HCT116 (cell line): ENCODE measurements around the gene A2M. TPM values are rescaled to one million over a fixed set of nuclear protein-coding genes. Genes with fewer than 3 reads are reported as not detected.

Source experiments
- ATAC-seq: fragments of 200-7000 bp; cut with Tn5 transposase; 2 replicates; pipeline ENCODE4 v1.9.1; 2020; ENCODE audit warnings: mild to moderate bottlenecking, moderate library complexity
- BruUV-seq: library from RNA; stranded (reverse); fragments of 400-500 nt; replicated peaks from 2 replicates; lab custom pipeline; 2021; lab: Mats Ljungman, UMichigan
- CTCF ChIA-PET: fragments of 300-600 bp; sonication (Branson Sonifier 250); formaldehyde crosslinking; loops from one replicate; lab custom pipeline; 2021; ENCODE audit warnings: antibody characterized with exemption; lab: Charles Lee
- POLR2A ChIA-PET: fragments of 300-600, 350-600 bp; sonication (Branson Sonifier 250); formaldehyde crosslinking; loops from one replicate; lab custom pipeline; 2021; ENCODE audit warnings: antibody characterized with exemption; lab: Charles Lee
- RAD21 ChIA-PET, 2 experiments: fragments of 300-600 bp; sonication (Branson Sonifier 250); formaldehyde crosslinking; loops; one replicate each; lab custom pipeline; 2023; ENCODE audit warnings: low total read pairs in 2 of 2; ENCODE audit not compliant: uncharacterized antibody in 2 of 2, unreplicated experiment in 2 of 2, low non-redundant PET in 1 of 2; lab: Charles Lee
- DNase-seq: peaks from one replicate; pipeline ENCODE4 v3.0.0-alpha.2; 2010; ENCODE audit warnings: low read depth, low spot score
- H2AFZ ChIP-seq: fragments of 200-600 bp; shearing (Covaris generic), sonication (generic); 2 replicates; pipeline ENCODE4 v1.6.1; 2017; ENCODE audit warnings: low read depth, mixed run types, mixed read lengths, antibody characterized with exemption, low read length; ENCODE audit not compliant: poor library complexity, severe bottlenecking
- H3K27ac ChIP-seq: 2 replicates; pipeline ENCODE4 v1.5.1; 2012; ENCODE audit warnings: low read depth, low read length
- H3K27me3 ChIP-seq: fragments of 200-600 bp; sonication (generic); 2 replicates; pipeline ENCODE4 v1.6.1; 2016; ENCODE audit warnings: mixed run types, low read length, mixed read lengths; ENCODE audit not compliant: insufficient read depth
- H3K36me3 ChIP-seq, 2 experiments: fragments of 200-500 bp in 1 of 2; fragments of 200-600 bp in 1 of 2; sonication (Bioruptor generic) in 1 of 2; sonication (generic) in 1 of 2; 2 replicates each; pipeline versions ENCODE4 v1.5.1 to v1.6.1; 2014 to 2016; ENCODE audit warnings: low read length in 2 of 2, inconsistent platforms in 1 of 2, mixed read lengths in 1 of 2, mixed run types in 1 of 2; ENCODE audit not compliant: insufficient read depth in 2 of 2, control insufficient read depth in 1 of 2
- H3K4me1 ChIP-seq, 2 experiments: fragments of 200-600 bp in 1 of 2; sonication (generic) in 1 of 2; 2 replicates each; pipeline versions ENCODE4 v1.5.1 to v1.6.1; 2012 to 2017; ENCODE audit warnings: low read length in 2 of 2, inconsistent platforms in 1 of 2, mild to moderate bottlenecking in 1 of 2, mixed read lengths in 1 of 2, mixed run types in 1 of 2, moderate library complexity in 1 of 2; ENCODE audit not compliant: insufficient read depth in 2 of 2, control insufficient read depth in 1 of 2
- H3K4me2 ChIP-seq: fragments of 200-600 bp; sonication (generic); 2 replicates; pipeline ENCODE4 v1.6.1; 2017; ENCODE audit warnings: mixed run types, low read length, mixed read lengths
- H3K4me3 ChIP-seq, 2 experiments: fragments of 200-600 bp in 1 of 2; sonication (generic) in 1 of 2; replicated peaks in 1 of 2; 2 replicates each; pipeline ENCODE4 v1.5.1; 2011 to 2016; ENCODE audit warnings: low read length in 2 of 2, control low read depth in 1 of 2, low read depth in 1 of 2, mild to moderate bottlenecking in 1 of 2, mixed read lengths in 1 of 2, mixed run types in 1 of 2
- H3K79me2 ChIP-seq: fragments of 200-600 bp; sonication (generic); 2 replicates; pipeline ENCODE4 v1.6.1; 2017; ENCODE audit warnings: mild to moderate bottlenecking, mixed run types, low read length, moderate library complexity, mixed read lengths; ENCODE audit not compliant: insufficient read depth
- H3K9ac ChIP-seq: fragments of 200-600 bp; sonication (generic); 2 replicates; pipeline ENCODE4 v1.6.1; 2016; ENCODE audit warnings: low read length, mixed read lengths
- H3K9me2 ChIP-seq: fragments of 200-600 bp; sonication (generic), shearing (Covaris generic); 2 replicates; pipeline ENCODE4 v1.6.1; 2017; ENCODE audit warnings: mixed run types, mild to moderate bottlenecking, moderate library complexity; ENCODE audit not compliant: insufficient read depth
- H3K9me3 ChIP-seq, 2 experiments: fragments of 200-500 bp in 1 of 2; fragments of 200-600 bp in 1 of 2; sonication (Bioruptor generic) in 1 of 2; sonication (generic) in 1 of 2; 2 replicates each; pipeline ENCODE4 v1.6.1; 2014 to 2017; ENCODE audit warnings: low read length in 2 of 2, mixed read lengths in 2 of 2, inconsistent platforms in 1 of 2, low read depth in 1 of 2, mild to moderate bottlenecking in 1 of 2, mixed run types in 1 of 2, moderate library complexity in 1 of 2; ENCODE audit not compliant: control insufficient read depth in 1 of 2, insufficient read depth in 1 of 2
- H4K20me1 ChIP-seq: fragments of 200-600 bp; sonication (generic), shearing (Covaris generic); 2 replicates; pipeline ENCODE4 v1.6.1; 2017; ENCODE audit warnings: mixed run types, mild to moderate bottlenecking, moderate library complexity; ENCODE audit not compliant: insufficient read depth
- CEBPB ChIP-seq: IDR thresholded peaks from 2 replicates; pipeline ENCODE4 v1.6.1; 2012; ENCODE audit warnings: low read depth
- EGR1 ChIP-seq: IDR thresholded peaks from 2 replicates; pipeline ENCODE4 v1.6.1; 2012; ENCODE audit warnings: low read depth
- ELF1 ChIP-seq: IDR thresholded peaks from 2 replicates; pipeline ENCODE4 v1.6.1; 2012; ENCODE audit warnings: low read depth, borderline replicate concordance
- EZH2phosphoT487 ChIP-seq: fragments of 200-600 bp; IDR thresholded peaks from 2 replicates; pipeline ENCODE4 v1.6.1; 2018; ENCODE audit warnings: antibody characterized with exemption, borderline replicate concordance
- FOSL1 ChIP-seq: IDR thresholded peaks from 2 replicates; pipeline ENCODE4 v1.6.1; 2012; ENCODE audit warnings: low read depth
- JUND ChIP-seq: IDR thresholded peaks from 2 replicates; pipeline ENCODE4 v1.6.1; 2012
- POLR2A ChIP-seq: IDR thresholded peaks from 2 replicates; pipeline ENCODE4 v1.7.0; 2011; ENCODE audit warnings: borderline replicate concordance; ENCODE audit not compliant: insufficient read depth, insufficient read length; ENCODE audit errors: extremely low read depth
- POLR2AphosphoS5 ChIP-seq: IDR thresholded peaks from 2 replicates; pipeline ENCODE4 v1.6.1; 2011; ENCODE audit warnings: mild to moderate bottlenecking, low read depth, low read length, moderate library complexity
- RAD21 ChIP-seq: IDR thresholded peaks from 2 replicates; pipeline ENCODE4 v1.6.1; 2012; ENCODE audit warnings: low read depth, mild to moderate bottlenecking
- SIN3A ChIP-seq: IDR thresholded peaks from 2 replicates; pipeline ENCODE4 v1.6.1; 2012; ENCODE audit warnings: low read depth
- SP1 ChIP-seq: IDR thresholded peaks from 2 replicates; pipeline ENCODE4 v1.6.1; 2012; ENCODE audit warnings: low read depth
- SRF ChIP-seq: IDR thresholded peaks from 2 replicates; pipeline ENCODE4 v1.6.1; 2012; ENCODE audit warnings: low read depth
- TCF7L2 ChIP-seq: IDR thresholded peaks from 2 replicates; pipeline ENCODE4 v1.7.0; 2011; ENCODE audit warnings: borderline replicate concordance, inconsistent platforms; ENCODE audit not compliant: insufficient read depth, insufficient read length; ENCODE audit errors: extremely low read depth
- YY1 ChIP-seq: IDR thresholded peaks from 2 replicates; pipeline ENCODE4 v1.6.1; 2011; ENCODE audit warnings: low read length, low read depth, moderate library complexity, mild to moderate bottlenecking; ENCODE audit not compliant: insufficient replicate concordance; ENCODE audit errors: extremely low read depth
- ZBTB33 ChIP-seq: IDR thresholded peaks from 2 replicates; pipeline ENCODE4 v1.6.1; 2011; ENCODE audit warnings: mild to moderate bottlenecking, low read length, moderate library complexity; ENCODE audit not compliant: insufficient replicate concordance; ENCODE audit errors: extremely low read depth
- ZFX ChIP-seq: fragments of 450-650 bp; IDR thresholded peaks from 2 replicates; pipeline ENCODE4 v1.6.1; 2017
- ZNF274 ChIP-seq: fragments of 200-500 bp; sonication (Bioruptor generic); IDR thresholded peaks from 2 replicates; pipeline ENCODE4 v1.6.1; 2014; ENCODE audit warnings: mild to moderate bottlenecking, low read depth, low read length, inconsistent platforms
- intact Hi-C: fragments of 100-400 bp; cut with micrococcal nuclease; formaldehyde crosslinking; loops from 2 replicates; pipeline ENCODE4 v1.10.0; 2022
- total RNA-seq: library from RNA; stranded (reverse); gene quantifications from one replicate; pipeline ENCODE4 v1.2.1, GENCODE V29; 2021; ENCODE audit not compliant: unreplicated experiment
- TF ChIP-seq, protein P1 (sequence below): IDR thresholded peaks from 2 replicates; pipeline ENCODE4 v1.6.1; 2012; ENCODE audit warnings: low read depth
- TF ChIP-seq, protein P2 (sequence below): IDR thresholded peaks from 2 replicates; pipeline ENCODE4 v1.6.1; 2012
- TF ChIP-seq, protein P3 (sequence below), 3 experiments: fragments of 200-600 bp in 1 of 3; sonication (generic) in 1 of 3; IDR thresholded peaks in 2 of 3; conservative IDR thresholded peaks in 1 of 3; 2 replicates each; pipeline ENCODE4 v1.5.1; 2012 to 2017; ENCODE audit warnings: low read depth in 2 of 3, low read length in 2 of 3, antibody characterized with exemption in 1 of 3, borderline replicate concordance in 1 of 3, control low read depth in 1 of 3, mild to moderate bottlenecking in 1 of 3, mixed read lengths in 1 of 3, mixed run types in 1 of 3, moderate library complexity in 1 of 3; ENCODE audit not compliant: insufficient read depth in 1 of 3

The A2M gene
- total RNA-seq, 1 experiment from 2014 or later: 3.0 TPM

- Histone ChIP-seq H3K4me2 (no peak overlapping the region), H3K4me1 (no peaks in the 10 kb centered on the region), H3K36me3 (no peaks in the 10 kb centered on the region), H3K4me3 (no peak overlapping the region), H3K9ac (no peak overlapping the region), H3K9me3 (no peaks in the 10 kb centered on the region), H3K79me2 (no peaks in the 10 kb centered on the region), H3K27me3 (peaks cover 6% of the 10 kb centered on the region; the same call in 1 of the 2 replicates), H2AFZ (no peak overlapping the region), H3K27ac (no peak overlapping the region), H3K9me2 (no peaks in the 10 kb centered on the region), H4K20me1 (no peaks in the 10 kb centered on the region)
- ChIA-PET CTCF (no interaction called here), POLR2A (no interaction called here), RAD21 (no interaction called here)
- ATAC-seq (no peak), DNase-seq (no peak)
- intact Hi-C loops: no loop called here
- TF ChIP-seq YY1 (no peak), SIN3A (no peak), EZH2phosphoT487 (no peak), SRF (no peak), POLR2AphosphoS5 (no peak), FOSL1 (no peak), POLR2A (no peak), ZNF274 (no peak), TCF7L2 (no peak), ZFX (no peak), SP1 (no peak), ELF1 (no peak), EGR1 (no peak), ZBTB33 (no peak), JUND (no peak), CEBPB (no peak), RAD21 (no peak)
- TF ChIP-seq, protein P1, sequence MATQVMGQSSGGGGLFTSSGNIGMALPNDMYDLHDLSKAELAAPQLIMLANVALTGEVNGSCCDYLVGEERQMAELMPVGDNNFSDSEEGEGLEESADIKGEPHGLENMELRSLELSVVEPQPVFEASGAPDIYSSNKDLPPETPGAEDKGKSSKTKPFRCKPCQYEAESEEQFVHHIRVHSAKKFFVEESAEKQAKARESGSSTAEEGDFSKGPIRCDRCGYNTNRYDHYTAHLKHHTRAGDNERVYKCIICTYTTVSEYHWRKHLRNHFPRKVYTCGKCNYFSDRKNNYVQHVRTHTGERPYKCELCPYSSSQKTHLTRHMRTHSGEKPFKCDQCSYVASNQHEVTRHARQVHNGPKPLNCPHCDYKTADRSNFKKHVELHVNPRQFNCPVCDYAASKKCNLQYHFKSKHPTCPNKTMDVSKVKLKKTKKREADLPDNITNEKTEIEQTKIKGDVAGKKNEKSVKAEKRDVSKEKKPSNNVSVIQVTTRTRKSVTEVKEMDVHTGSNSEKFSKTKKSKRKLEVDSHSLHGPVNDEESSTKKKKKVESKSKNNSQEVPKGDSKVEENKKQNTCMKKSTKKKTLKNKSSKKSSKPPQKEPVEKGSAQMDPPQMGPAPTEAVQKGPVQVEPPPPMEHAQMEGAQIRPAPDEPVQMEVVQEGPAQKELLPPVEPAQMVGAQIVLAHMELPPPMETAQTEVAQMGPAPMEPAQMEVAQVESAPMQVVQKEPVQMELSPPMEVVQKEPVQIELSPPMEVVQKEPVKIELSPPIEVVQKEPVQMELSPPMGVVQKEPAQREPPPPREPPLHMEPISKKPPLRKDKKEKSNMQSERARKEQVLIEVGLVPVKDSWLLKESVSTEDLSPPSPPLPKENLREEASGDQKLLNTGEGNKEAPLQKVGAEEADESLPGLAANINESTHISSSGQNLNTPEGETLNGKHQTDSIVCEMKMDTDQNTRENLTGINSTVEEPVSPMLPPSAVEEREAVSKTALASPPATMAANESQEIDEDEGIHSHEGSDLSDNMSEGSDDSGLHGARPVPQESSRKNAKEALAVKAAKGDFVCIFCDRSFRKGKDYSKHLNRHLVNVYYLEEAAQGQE: no peak
- TF ChIP-seq, protein P2, sequence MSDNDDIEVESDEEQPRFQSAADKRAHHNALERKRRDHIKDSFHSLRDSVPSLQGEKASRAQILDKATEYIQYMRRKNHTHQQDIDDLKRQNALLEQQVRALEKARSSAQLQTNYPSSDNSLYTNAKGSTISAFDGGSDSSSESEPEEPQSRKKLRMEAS: no peak
- TF ChIP-seq, protein P3, sequence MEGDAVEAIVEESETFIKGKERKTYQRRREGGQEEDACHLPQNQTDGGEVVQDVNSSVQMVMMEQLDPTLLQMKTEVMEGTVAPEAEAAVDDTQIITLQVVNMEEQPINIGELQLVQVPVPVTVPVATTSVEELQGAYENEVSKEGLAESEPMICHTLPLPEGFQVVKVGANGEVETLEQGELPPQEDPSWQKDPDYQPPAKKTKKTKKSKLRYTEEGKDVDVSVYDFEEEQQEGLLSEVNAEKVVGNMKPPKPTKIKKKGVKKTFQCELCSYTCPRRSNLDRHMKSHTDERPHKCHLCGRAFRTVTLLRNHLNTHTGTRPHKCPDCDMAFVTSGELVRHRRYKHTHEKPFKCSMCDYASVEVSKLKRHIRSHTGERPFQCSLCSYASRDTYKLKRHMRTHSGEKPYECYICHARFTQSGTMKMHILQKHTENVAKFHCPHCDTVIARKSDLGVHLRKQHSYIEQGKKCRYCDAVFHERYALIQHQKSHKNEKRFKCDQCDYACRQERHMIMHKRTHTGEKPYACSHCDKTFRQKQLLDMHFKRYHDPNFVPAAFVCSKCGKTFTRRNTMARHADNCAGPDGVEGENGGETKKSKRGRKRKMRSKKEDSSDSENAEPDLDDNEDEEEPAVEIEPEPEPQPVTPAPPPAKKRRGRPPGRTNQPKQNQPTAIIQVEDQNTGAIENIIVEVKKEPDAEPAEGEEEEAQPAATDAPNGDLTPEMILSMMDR (IDR thresholded peaks at IDR 0.05 in 2 of 3, conservative IDR thresholded peaks at IDR 0.05 in 1 of 3; ENCODE audit: borderline replicate concordance in 1 of 3, insufficient read depth in 1 of 3, low read depth in 2 of 3, low read length in 2 of 3): no peak
- no TSS peak for BruUV-seq
Measured at GRCh38 chr12:9052610-9053009, 63.1 kb downstream of the A2M start.
